GM08714 (cell line): ENCODE results near the gene PHYHD1.
"Not testable (repeated sequence)": the region's sequence is repeated elsewhere in the genome, so short reads cannot be mapped to it uniquely, and the experiment has no call there.

Source experiments
- H3K4me3 ChIP-seq: fragments of 200-500 bp; sonication (Bioruptor generic); 2 replicates; pipeline ENCODE4 v1.5.1; 2014; ENCODE audit warnings: mild to moderate bottlenecking, low read length, inconsistent platforms
- ZNF274 ChIP-seq: IDR thresholded peaks from 2 replicates; pipeline ENCODE4 v1.6.1; 2012; ENCODE audit warnings: mild to moderate bottlenecking, low read depth, low read length

PHYHD1 gene

DNA sequence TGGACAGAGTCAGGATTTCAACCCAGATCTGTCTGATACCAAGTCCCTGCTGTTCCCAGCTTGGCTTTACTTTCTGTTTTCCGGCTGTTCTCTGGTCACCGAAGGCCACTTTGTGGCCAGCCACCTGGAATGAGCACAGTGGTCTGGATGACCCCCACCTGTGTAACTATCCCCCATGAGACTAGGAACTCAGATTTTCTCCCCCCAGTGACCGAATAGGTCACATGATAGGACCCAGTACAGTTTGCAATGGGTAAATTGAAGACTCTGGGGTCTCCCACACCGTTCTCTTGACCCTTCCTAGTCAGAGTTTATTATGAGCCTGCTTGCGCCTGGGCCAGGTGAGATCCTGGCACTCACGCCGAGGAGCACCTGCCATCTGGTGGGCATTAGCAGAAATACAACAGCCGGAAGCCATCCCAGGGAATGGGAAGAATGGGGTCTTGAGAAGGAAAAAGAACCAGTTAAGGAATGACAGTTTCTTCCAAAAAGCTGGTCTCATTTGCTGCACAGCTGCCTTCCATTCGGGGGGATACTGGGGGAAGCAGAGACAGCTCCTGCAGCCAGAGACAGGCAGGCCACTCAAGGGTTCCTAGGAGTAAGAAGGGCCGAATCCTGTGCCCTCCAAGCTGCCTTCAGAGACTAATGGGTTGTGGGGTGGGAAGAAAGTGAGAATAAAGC lies 7.1 kb downstream of the PHYHD1 start:
- TF ChIP-seq ZNF274: no peak
- no peak overlapping the region for H3K4me3 ChIP-seq

DNA sequence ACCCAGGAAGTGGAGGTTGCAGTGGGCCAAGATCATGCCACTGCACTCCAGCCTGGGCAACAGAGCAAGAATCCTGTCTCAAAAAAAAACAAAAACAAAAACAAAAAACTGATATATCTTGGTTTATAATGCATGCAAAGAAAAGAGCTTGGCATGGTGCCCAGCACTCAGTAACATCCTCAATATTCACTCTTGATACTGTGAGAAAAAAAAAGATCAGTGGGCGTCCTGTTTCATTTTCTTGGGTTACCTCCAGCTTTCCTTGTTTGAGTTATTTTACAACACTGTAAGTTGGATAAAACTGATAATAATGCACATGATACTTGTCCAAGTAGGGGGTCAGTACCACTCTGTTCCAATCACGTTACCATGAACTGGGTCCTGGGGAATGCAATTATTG lies 7.8 kb downstream of the PHYHD1 start:
- TF ChIP-seq ZNF274: no peak
- no peak overlapping the region for H3K4me3 ChIP-seq

DNA sequence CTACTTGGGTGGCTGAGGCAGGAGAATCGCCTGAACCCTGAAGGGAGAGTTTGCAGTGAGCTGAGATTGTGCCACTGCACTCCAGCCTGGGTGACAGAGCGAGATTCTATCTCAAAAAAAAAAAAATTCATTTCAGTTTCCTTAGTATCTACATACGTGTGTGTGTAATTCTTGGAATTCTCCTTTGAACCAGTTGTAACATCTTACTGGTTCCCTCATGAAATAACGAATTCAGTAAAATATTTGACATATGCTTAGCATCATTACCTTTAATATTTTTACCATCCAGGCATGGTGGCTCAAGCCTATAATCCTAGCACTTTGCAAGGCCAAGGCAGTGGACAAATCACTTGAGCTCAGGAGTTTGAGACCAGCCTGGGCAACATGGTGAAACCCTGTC lies 8.8 kb downstream of the PHYHD1 start:
- no peak for TF ChIP-seq ZNF274
- H3K4me3 ChIP-seq: no peak overlapping the region

DNA sequence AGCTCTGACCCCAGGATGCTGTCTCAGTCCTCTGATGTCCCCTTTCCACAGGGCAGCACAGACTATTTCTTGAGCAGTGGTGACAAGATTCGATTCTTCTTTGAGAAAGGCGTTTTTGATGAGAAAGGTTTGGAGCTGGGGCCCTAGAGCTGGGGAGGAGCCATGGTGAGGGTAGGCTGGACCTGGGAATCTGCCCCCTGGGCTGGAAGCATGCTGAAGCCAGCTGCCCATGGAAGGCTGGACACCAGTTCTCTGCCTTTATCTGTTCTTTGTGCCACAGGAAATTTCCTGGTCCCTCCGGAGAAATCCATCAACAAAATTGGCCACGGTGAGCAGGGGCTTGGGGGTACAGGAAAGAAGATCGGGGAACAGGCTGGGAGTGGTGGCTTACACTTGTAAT lies 12.9 kb downstream of the PHYHD1 start:
- no peak overlapping the region for H3K4me3 ChIP-seq
- no peak for TF ChIP-seq ZNF274

DNA sequence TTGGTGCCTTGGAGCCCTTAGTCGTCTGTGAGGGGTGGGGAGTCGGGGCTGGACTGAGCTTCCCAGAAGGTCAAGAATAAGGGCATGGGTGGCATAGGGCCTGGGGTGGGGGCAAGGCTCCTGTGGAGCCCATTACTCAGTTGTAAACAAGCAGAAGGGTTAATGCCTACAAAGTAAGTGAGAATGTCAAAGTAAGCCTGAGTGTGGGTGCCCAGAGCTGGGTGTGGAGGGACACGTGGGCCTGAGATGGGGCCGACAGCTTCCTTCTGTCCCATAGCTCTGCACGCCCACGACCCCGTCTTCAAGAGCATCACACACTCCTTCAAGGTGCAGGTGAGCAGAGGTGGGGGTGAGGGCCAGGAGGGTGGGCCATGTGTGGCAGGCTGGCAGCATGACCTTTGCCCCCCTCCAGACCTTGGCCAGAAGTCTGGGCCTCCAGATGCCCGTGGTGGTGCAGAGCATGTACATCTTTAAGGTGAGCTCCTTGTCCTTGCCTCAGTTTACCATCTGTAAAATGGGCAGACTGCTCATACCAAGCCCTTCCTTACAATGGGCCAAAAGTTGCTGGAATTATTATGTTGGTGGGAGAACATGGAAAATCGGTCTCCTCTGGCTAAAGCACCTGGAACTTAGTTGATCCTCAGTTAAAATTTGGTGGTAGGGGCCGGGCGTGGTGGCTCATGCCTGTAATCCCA lies 15.5 kb downstream of the PHYHD1 start:
- no peak for TF ChIP-seq ZNF274

DNA sequence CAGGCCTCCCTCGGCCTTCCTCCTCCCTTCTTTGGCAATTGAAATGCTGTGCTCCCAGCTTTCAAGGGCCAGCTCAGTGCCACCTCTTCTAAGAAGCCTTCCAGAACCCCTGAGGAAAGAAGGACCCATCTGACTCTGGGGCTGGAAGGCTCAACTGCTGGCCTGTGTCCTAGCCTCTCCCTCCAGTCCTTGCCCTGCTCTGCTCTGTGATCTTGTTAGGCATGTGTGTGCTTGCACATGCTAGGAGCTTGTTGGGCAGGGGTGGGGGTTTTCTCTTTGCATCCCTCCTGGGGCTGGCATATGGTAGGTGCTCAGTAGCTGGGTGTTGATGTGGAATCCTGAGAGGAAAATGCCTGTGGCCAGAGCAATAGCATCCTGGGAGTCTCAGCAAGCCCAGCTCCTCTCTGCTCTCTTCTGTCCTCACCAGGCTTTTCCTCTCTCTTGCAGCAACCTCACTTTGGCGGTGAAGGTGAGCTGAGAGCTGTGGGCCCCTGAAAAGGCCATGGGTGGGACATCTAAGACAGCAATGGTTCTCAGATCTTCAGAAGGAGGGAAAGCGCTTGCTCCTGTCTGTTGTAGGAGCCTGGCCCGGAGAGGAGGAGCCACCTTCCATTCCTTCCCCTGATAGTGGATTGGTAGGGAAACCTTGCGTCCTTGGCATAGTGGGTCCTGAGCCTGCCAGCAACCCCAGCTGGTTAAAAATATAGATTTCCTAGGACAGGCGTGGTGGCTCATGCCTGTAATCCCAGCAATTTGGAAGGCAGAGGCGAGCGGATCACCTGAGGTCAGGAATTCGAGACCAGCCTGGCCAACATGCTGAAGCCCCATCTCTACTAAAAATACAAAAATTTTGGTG lies 16.8 kb downstream of the PHYHD1 start:
- TF ChIP-seq ZNF274: no peak

More for the DNA sequence above, 15.5 kb downstream of the PHYHD1 start:
- H3K4me3 ChIP-seq: no peak overlapping the region

DNA sequence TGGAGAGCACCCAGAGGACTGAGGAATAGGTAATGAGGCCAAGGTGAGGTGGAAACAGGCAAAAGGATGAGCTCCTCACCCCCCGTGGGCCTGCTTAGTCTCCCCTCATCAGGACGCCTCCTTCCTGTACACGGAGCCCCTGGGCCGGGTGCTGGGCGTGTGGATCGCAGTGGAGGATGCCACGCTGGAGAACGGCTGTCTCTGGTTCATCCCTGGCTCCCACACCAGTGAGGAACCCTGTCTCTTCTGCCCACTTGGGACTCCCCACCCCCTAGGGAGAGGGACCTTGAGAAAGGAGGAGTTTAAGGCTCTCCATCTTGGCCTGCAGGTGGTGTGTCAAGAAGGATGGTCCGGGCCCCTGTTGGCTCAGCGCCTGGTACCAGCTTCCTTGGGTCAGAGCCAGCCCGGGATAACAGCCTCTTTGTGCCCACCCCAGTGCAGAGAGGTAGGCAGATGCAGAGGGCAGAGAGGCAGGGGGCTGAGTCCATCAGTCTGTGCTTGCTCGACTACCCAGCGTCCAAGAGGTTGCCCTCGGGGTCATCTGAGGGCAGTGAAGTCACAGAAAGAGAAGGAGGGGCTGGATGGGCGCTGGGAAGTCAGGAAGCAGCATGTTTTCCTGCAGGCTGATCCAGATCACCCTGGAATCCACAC lies 19.6 kb downstream of the PHYHD1 start:
- TF ChIP-seq ZNF274: no peak
- no peak overlapping the region for H3K4me3 ChIP-seq

More for the DNA sequence above, 16.8 kb downstream of the PHYHD1 start:
- H3K4me3 ChIP-seq: no peak overlapping the region

DNA sequence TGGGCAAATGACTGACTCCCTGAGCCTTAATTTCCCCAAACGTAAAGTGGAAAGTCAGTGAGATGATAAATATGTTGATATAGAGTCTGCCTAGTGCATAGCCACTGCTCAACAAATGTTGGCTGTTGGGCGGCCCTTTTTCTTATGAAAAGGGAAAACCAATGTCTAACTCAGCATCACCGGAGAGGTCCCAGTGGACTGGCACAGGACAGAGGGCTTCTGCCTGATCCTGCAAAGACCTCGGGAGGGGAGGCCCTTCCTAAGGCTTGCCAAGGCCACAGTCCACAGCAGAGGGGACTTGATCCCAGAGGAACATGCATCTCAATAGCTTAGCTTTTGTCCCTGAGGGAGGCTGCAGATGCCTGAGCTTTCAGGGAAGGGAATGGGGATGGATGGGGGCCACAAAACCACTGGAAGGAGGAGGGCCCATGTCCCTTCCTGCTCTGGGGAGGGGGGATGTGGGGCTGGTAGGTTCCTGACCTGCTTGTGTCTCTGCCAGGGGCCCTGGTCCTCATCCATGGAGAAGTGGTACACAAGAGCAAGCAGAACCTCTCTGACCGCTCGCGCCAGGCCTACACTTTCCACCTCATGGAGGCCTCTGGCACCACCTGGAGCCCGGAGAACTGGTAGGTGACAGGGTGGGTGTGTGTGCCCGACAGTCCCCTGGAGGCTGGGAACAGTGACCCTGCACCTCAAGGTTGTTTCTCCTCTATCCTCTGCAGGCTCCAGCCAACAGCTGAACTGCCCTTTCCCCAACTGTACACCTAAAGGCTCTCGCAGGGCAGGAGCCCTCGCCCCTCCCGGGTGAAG lies 20.4 kb downstream of the PHYHD1 start:
- no peak for TF ChIP-seq ZNF274
- no peak overlapping the region for H3K4me3 ChIP-seq

DNA sequence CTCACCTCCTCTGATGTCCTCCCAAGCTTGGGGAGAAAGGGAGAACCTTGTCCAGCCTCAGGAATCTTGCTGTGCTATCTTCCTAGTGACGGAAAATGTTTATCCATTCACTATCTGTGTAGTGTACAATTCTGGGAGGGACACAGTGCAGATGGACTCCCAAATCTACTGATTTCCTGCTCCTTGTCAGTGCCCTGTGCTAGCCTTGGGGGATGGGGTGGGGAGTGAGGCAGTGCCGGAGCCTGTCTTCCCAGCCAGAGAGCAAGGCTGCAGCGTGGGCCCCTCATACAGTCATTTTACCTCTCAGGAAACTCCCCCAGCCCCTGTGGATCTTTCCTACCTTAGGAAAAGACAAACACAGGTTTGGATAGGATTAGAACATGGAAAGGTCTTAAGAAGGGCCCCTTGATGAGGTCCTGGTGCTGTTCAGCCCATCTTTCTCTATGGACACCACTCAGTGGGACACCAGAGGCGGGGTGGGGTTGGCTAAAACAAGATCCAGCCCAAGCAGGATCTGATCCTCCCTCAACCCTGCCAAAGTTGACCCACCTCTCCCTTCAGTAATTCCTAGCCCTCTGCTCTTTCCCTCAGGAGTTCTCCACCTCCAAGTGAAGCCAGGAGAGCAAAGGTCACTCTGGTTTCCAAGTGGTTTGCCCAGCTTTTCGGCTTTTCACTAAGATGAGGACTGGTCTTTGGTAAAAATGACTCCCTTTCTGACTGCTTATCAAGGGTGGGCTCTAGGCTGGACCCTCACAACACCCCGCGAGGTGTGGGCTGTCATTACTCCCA lies 23.2 kb downstream of the PHYHD1 start:
- H3K4me3 ChIP-seq: no peak overlapping the region
- no peak for TF ChIP-seq ZNF274

DNA sequence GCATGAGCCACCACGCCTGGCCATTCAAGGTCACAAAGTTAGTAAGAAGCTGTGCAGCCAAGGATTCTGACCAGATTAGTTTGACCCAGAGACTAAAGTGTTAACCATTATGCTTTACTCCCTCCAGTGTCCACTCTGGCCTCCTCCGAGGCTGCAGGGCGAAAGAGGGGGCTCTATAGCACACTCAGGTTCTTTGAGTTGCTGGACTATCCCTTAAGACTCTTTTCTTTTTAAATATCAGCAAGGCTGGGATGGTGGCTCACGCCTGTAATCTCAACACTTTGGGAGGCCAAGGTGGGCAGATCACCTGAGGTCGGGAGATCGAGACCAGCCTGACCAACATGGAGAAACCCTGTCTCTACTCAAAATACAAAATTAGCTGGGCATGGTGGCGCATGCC lies 24.2 kb downstream of the PHYHD1 start:
- H3K4me3 ChIP-seq: not testable (repeated sequence)

DNA sequence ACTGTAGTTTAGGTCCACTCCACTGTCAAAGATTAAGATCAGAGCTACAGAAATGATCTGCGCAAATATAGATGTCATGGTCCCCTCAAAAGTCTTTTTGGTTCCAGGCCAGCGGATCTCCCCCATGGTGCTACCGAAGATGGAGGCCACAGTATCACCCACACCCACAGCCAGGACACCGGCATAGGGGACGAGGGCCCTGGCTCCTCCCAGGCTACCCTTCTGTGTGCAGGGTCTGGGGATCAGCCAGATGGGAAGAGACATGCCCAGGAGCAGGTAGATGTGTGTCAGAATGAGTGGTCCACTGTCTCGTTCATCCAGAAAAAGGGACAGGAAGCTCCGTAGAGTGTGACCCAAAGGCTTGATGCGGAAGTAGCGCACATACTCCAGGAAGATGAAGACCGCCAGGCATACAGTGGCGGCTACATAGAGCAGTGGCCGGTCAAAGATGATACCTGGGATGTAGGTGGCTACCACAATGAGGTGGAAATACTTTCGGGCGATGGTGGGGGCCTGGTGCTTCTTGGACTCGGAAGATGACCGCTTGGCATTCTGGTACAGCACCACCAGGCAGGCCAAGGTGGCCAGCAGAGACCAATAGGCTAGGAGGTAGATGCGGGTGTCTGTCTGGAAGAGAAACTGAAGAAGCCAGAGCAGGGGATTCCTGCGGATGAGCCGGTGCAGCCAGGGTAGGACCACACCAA lies 25.2 kb downstream of the PHYHD1 start:
- H3K4me3 ChIP-seq: no peak overlapping the region
- no peak for TF ChIP-seq ZNF274

DNA sequence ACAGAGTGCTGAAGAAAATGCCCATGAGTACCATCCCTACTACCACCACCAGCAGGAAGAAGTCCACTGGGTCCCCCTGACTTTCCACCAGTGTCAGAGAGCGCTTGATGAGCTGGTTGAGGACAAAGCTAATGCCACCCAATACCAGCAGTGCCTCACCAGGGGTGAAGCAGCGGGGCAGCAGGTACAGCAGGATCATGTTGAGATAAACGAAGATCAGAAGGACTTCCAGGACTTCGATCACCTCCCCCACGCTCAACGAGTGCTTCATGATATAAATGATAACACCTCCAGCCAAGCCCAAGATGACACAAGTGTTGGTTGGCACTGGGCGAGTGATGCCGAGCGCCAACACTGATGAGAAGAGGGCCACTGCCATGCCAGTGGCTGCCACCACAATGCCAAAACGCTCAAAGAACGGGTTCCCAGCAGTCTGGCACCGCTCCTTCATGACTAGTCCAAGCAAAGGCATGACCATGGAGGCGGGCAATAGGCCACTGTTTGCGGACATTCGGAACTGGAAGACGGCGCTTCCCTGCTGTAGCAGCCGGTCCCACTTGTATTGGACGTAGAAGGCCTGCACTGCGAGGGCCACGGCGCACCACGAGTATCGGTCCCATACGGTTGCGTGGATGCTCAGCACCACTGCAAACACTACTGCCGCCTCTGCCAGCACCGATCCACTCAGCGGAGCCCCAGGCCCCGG lies 25.9 kb downstream of the PHYHD1 start:
- no peak for TF ChIP-seq ZNF274
- peak overlapping the region; percentile 65 for H3K4me3 ChIP-seq
